HepG2 (cell line): Measurements from ENCODE around the gene TCAF1. TPM values are rescaled to one million over a fixed set of nuclear protein-coding genes. Genes with fewer than 3 reads are reported as not detected.
"Not testable (repeated sequence)": the region's sequence is repeated elsewhere in the genome, so short reads cannot be mapped to it uniquely, and the experiment has no call there.

Experiments
- ATAC-seq: fragments of 200-7000 bp; cut with Tn5 transposase; 3 replicates; pipeline ENCODE4 v1.9.1; 2020; ENCODE audit warnings: mild to moderate bottlenecking, moderate library complexity
- BruUV-seq: library from RNA; stranded (reverse); fragments of 400-500 nt; replicated peaks from 2 replicates; lab custom pipeline; 2021; lab: Mats Ljungman, UMichigan
- CTCF ChIA-PET: fragments of 300-600 bp; formaldehyde crosslinking; extraction: SDS; loops from one replicate; lab custom pipeline; 2021; ENCODE audit warnings: low total read pairs, inconsistent platforms, low intra/inter-chr PET ratio; lab: Yijun Ruan, JAX
- POLR2A ChIA-PET: fragments of 350-600 bp; sonication (Branson Sonifier 250); formaldehyde crosslinking; loops from one replicate; lab custom pipeline; 2020; ENCODE audit warnings: antibody characterized with exemption, inconsistent platforms; lab: Yijun Ruan, JAX
- DNase-seq: peaks from one replicate; pipeline ENCODE4 v3.0.0-alpha.2; 2015; ENCODE audit warnings: low spot score
- FAIRE-seq: peaks from 3 replicates; lab custom pipeline; 2011; peaks lifted over from hg19 to GRCh38; lab: Jason Lieb, UNC
- H2AFZ ChIP-seq: one replicate; pipeline ENCODE4 v1.6.1; 2011; ENCODE audit warnings: low read length, inconsistent platforms
- H3K27ac ChIP-seq: fragments of 300-600 bp; 3 replicates; pipeline ENCODE4 v1.8.0; 2011; ENCODE audit warnings: mixed run types, mild to moderate bottlenecking, mixed read lengths, low read length, inconsistent platforms; ENCODE audit not compliant: insufficient read depth; ENCODE audit errors: extremely low read length
- H3K27me3 ChIP-seq, 2 experiments: fragments of 200-600 bp in 1 of 2; 2 replicates in 1 of 2; 3 replicates in 1 of 2; pipeline versions ENCODE4 v1.6.0 to v1.8.0; 2011; ENCODE audit warnings: low read length in 2 of 2, mild to moderate bottlenecking in 2 of 2, moderate library complexity in 2 of 2, inconsistent platforms in 1 of 2; ENCODE audit not compliant: insufficient read depth in 2 of 2, control insufficient read depth in 1 of 2
- H3K36me3 ChIP-seq, 2 experiments: fragments of 200-600 bp in 1 of 2; replicated peaks in 1 of 2; 2 replicates in 1 of 2; 3 replicates in 1 of 2; pipeline versions ENCODE4 v1.5.1 to v1.8.0; 2011; ENCODE audit warnings: low read length in 2 of 2, inconsistent platforms in 1 of 2; ENCODE audit not compliant: insufficient read depth in 2 of 2, control insufficient read depth in 1 of 2
- H3K4me1 ChIP-seq: 2 replicates; pipeline ENCODE4 v1.5.1; 2012; ENCODE audit warnings: low read length, inconsistent platforms; ENCODE audit not compliant: insufficient read depth
- H3K4me2 ChIP-seq: 2 replicates; pipeline ENCODE4 v1.6.0; 2011; ENCODE audit warnings: low read depth, low read length, inconsistent platforms
- H3K4me3 ChIP-seq, 3 experiments: fragments of 200-600 bp in 1 of 3; sonication (generic), shearing (Covaris generic) in 1 of 3; replicated peaks in 1 of 3; 2 replicates each; pipeline ENCODE4 v1.5.1; 2011 to 2016; ENCODE audit warnings: low read length in 3 of 3, inconsistent platforms in 2 of 3, low read depth in 2 of 3, mild to moderate bottlenecking in 2 of 3, control low read depth in 1 of 3, mixed read lengths in 1 of 3; ENCODE audit not compliant: insufficient read depth in 1 of 3
- H3K79me2 ChIP-seq: one replicate; pipeline ENCODE4 v1.6.1; 2011; ENCODE audit warnings: low read length, inconsistent platforms; ENCODE audit not compliant: insufficient read depth
- H3K9ac ChIP-seq: 2 replicates; pipeline ENCODE4 v1.6.0; 2011; ENCODE audit warnings: mild to moderate bottlenecking, low read depth, low read length, inconsistent platforms; ENCODE audit not compliant: insufficient read depth
- H3K9me3 ChIP-seq: 2 replicates; pipeline ENCODE4 v1.5.1; 2012; ENCODE audit warnings: mild to moderate bottlenecking, low read length
- H4K20me1 ChIP-seq: 2 replicates; pipeline ENCODE4 v1.6.0; 2011; ENCODE audit warnings: inconsistent platforms, mild to moderate bottlenecking, low read length, moderate library complexity; ENCODE audit not compliant: insufficient read depth
- WGBS: methylation state at CpG from one replicate; pipeline ENCODE4 v1.1.6; 2017; ENCODE audit warnings: low lambda C conversion rate; 5-methylcytosine and 5-hydroxymethylcytosine counted together
- in situ Hi-C: cut with HindIII; loops from 2 replicates; pipeline ENCODE4 v1.10.0; 2017; ENCODE audit warnings: low pct_unique_long_range_greater_than_20kb; ENCODE audit not compliant: extremely low pct_ligation_motif_present
- intact Hi-C: fragments of 100-400 bp; cut with micrococcal nuclease; formaldehyde crosslinking; loops from one replicate; pipeline ENCODE4 v1.10.0; 2022; ENCODE audit not compliant: unreplicated experiment
- polyA plus RNA-seq, 8 experiments: library from polyadenylated mRNA; depleted of rRNA in 3 of 8; stranded (reverse) in 7 of 8; unstranded in 1 of 8; fragments of >200 nt; fragmentation: Illumina TruSeq in 4 of 8; extraction: Trizol in 4 of 8; gene quantifications; 2 replicates each; pipeline versions ENCODE4 v1.2.1 to v1.2.3, GENCODE V29; 2011 to 2016; ENCODE audit warnings: low read depth in 4 of 8, missing spikeins in 1 of 8, mixed read lengths in 1 of 8; ENCODE audit not compliant: insufficient read depth in 1 of 8
- total RNA-seq, 5 experiments: library from RNA; depleted of rRNA; stranded (reverse); fragments of >200 nt; fragmentation: Illumina TruSeq; extraction: Trizol; gene quantifications; 2 replicates each; pipeline ENCODE4 v1.2.3, GENCODE V29; 2016; ENCODE audit warnings: low read depth in 1 of 5

The TCAF1 gene
- total and polyA plus RNA-seq, 2 of the 13 experiments (the other 11 are each of a cell fraction or from before 2014, with no cell fraction given) = 36.2 to 101 TPM

DNA sequence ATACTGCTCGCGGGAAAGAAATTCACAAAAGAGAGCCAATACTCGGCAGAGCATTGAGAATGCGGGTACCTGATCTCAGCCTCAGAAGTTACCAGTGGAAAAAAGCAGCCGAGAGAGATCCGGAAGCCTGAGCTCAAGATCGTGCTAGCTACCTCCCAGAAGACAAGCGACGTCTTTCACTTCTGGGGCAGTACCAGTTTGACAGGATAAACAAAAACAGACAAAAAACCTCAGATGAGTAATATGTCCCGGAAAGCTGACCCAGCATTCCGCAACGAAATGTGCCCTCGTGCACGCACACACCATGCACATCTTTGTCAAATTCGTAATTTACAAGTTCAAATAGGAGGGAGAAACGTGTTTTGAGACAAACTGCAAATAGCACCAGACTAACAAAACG is 65.9 kb downstream of the TCAF1 start:
- BruUV-seq = TSS peak; percentile 86
- H3K4me3 ChIP-seq, DNase-seq, CTCF ChIA-PET, in situ Hi-C loops, H3K27ac ChIP-seq, H3K4me2 ChIP-seq, H3K79me2 ChIP-seq, H3K27me3 ChIP-seq, H3K9me3 ChIP-seq, H3K9ac ChIP-seq, H3K36me3 ChIP-seq, H4K20me1 ChIP-seq, POLR2A ChIA-PET, H2AFZ ChIP-seq, intact Hi-C loops, H3K4me1 ChIP-seq: not testable (repeated sequence)
- no CpG with 5 or more reads among the region's 17 CpGs for WGBS
- FAIRE-seq (peak; percentile 85), ATAC-seq (peak; percentile 0)

DNA sequence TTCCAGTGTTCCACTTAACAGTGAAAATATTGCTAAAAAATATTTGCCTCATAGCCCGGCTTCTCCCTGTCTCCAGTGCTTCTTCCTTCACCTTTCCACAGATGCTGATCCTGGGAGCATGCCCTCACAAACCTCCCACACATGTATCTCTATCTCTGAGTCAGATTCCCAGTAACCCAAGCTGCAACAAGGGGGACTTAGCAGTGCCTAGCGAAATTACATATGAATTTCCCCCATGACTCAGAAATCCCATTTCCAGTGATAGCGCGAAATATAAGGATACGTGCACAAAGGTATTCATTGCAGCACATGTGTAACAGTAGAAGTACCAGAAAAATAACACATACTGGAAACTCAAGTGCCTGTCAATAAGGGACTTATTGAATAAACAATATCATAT is 75.4 kb downstream of the TCAF1 start:
- H3K27me3 ChIP-seq, DNase-seq, ATAC-seq, POLR2A ChIA-PET, H3K4me1 ChIP-seq, BruUV-seq, intact Hi-C loops, H3K4me3 ChIP-seq, H4K20me1 ChIP-seq, H3K9ac ChIP-seq, FAIRE-seq, H3K36me3 ChIP-seq, H2AFZ ChIP-seq, in situ Hi-C loops, H3K27ac ChIP-seq, H3K9me3 ChIP-seq, H3K79me2 ChIP-seq, H3K4me2 ChIP-seq, CTCF ChIA-PET: not testable (repeated sequence)
- no CpG with 5 or more reads among the region's 5 CpGs for WGBS

DNA sequence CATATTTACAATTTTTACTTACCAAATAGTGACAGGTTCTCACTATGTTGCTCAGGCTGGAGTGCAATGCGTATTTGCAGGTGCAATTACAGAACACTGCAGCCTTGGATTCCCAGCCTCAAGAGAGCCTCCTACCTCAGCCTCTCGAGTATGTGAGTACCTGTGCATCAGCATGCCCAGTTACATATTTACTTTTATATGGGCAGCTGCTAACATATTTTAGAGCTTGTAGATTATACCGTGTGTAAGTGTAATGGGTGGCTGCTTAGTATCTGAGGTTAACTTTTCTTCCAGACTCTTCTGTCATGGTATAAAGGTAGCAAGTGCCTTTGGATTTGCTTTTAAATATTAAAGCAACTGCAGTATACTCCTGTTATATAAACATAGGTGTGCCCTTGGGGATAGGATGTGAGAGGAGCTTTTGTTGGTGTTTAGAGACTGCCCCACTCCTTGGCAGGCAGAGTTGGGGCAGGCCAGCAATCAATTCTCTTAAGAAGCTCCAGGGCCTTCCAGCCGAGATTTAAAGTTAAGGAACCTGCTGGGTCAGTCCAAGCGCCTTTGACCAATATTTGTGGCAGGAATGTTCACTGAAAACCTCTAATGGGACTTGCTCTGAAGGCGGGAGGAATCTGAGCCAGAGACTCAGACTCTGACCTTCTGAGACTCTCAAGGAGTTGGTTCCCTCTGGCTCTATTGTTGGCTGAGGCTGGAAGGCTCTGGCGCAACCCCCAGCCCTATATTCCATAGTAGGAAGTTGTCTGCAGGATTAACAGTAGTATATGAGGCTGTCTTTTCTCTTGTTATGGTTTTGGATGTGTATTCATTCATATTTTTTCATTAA is 77.5 kb downstream of the TCAF1 start:
- H3K4me3 ChIP-seq, H3K27me3 ChIP-seq, POLR2A ChIA-PET, H4K20me1 ChIP-seq, H3K27ac ChIP-seq, CTCF ChIA-PET, H3K4me2 ChIP-seq, H2AFZ ChIP-seq, intact Hi-C loops, in situ Hi-C loops, H3K9me3 ChIP-seq, H3K79me2 ChIP-seq, ATAC-seq, H3K9ac ChIP-seq, H3K36me3 ChIP-seq, FAIRE-seq, H3K4me1 ChIP-seq, BruUV-seq, DNase-seq: not testable (repeated sequence)
- no CpG with 5 or more reads among the region's 7 CpGs for WGBS

DNA sequence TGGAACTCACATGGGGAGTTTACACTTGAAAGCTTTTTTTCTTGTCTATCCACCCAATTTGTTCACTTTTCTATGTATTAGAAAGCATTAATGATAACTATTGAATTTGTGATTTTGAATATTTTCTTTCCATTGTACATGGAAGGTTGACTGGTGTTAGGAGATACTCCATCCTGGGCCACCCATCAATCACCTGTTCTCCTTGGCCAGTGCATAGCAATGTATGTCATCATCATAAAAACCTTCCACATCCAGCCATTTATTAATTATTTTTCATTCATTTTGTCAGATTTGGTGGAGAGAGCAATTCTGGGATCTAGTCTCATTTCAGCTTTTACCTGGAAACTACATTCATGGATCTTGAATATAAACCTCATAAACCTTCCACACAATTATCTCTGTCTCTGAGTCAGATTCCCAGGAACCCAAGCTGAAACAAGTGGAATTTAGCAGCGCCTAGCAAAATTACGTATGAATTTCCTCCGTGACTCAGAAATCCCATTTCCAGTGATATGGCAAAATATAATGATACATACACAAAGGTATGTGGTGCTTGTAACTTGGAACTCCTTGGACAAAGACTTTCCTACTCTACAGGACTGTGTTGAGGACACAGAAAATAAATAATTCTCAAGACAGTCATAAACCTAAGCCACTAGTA is 78.2 kb downstream of the TCAF1 start:
- H3K9ac ChIP-seq, POLR2A ChIA-PET, H3K27ac ChIP-seq, in situ Hi-C loops, H2AFZ ChIP-seq, H3K4me3 ChIP-seq, H3K36me3 ChIP-seq, CTCF ChIA-PET, H3K9me3 ChIP-seq, FAIRE-seq, BruUV-seq, H3K4me2 ChIP-seq, H3K79me2 ChIP-seq, H3K27me3 ChIP-seq, ATAC-seq, intact Hi-C loops, H4K20me1 ChIP-seq, DNase-seq, H3K4me1 ChIP-seq: not testable (repeated sequence)
- WGBS = no CpG with 5 or more reads among the region's 3 CpGs
